Keratinocyte (primary cell): ENCODE results near the gene ADAMTSL3. TPM values are rescaled to one million over a fixed set of nuclear protein-coding genes. Genes with fewer than 3 reads are reported as not detected.

Experiments
- DNase-seq: peaks from one replicate; pipeline ENCODE4 v3.0.0-alpha.2; 2011; ENCODE audit warnings: low read depth, missing footprints, low spot score
- FAIRE-seq: peaks from 2 replicates; lab custom pipeline; 2011; peaks lifted over from hg19 to GRCh38; lab: Jason Lieb, UNC
- H2AFZ ChIP-seq: 2 replicates; pipeline ENCODE4 v1.6.0; 2012; ENCODE audit warnings: low read length, control low read depth, inconsistent platforms; ENCODE audit not compliant: control insufficient read depth
- H3K27ac ChIP-seq: 2 replicates; pipeline ENCODE4 v1.5.1; 2011; ENCODE audit warnings: low read length; ENCODE audit not compliant: control insufficient read depth, insufficient read depth
- H3K27me3 ChIP-seq: 3 replicates; pipeline ENCODE4 v1.6.0; 2011; ENCODE audit warnings: low read length; ENCODE audit not compliant: control insufficient read depth, insufficient read depth; ENCODE audit errors: extremely low read depth
- H3K36me3 ChIP-seq, 2 experiments: 2 replicates in 1 of 2; 3 replicates in 1 of 2; pipeline ENCODE4 v1.5.1; 2011; ENCODE audit warnings: low read length in 2 of 2, mild to moderate bottlenecking in 1 of 2; ENCODE audit not compliant: control insufficient read depth in 2 of 2, insufficient read depth in 2 of 2; ENCODE audit errors: extremely low read depth in 1 of 2
- H3K4me1 ChIP-seq: 3 replicates; pipeline ENCODE4 v1.5.1; 2011; ENCODE audit warnings: low read length; ENCODE audit not compliant: control insufficient read depth, insufficient read depth; ENCODE audit errors: extremely low read depth
- H3K4me2 ChIP-seq: 3 replicates; pipeline ENCODE4 v1.6.0; 2011; ENCODE audit warnings: low read depth, low read length; ENCODE audit not compliant: control insufficient read depth, insufficient read depth; ENCODE audit errors: extremely low read depth
- H3K4me3 ChIP-seq, 3 experiments: fragments of 200-600 bp in 1 of 3; sonication (generic) in 1 of 3; 2 replicates in 2 of 3; 3 replicates in 1 of 3; pipeline ENCODE4 v1.5.1; 2011 to 2016; ENCODE audit warnings: low read length in 3 of 3, mild to moderate bottlenecking in 3 of 3, control low read depth in 2 of 3, inconsistent platforms in 1 of 3, low read depth in 1 of 3, mixed read lengths in 1 of 3, mixed run types in 1 of 3, moderate library complexity in 1 of 3; ENCODE audit not compliant: control insufficient read depth in 2 of 3, insufficient read depth in 2 of 3; ENCODE audit errors: extremely low read depth in 1 of 3
- H3K79me2 ChIP-seq: 2 replicates; pipeline ENCODE4 v1.6.0; 2012; ENCODE audit warnings: low read length; ENCODE audit not compliant: control insufficient read depth, insufficient read depth
- H3K9ac ChIP-seq: 3 replicates; pipeline ENCODE4 v1.6.0; 2011; ENCODE audit warnings: low read length; ENCODE audit not compliant: control insufficient read depth, insufficient read depth; ENCODE audit errors: extremely low read depth
- H3K9me1 ChIP-seq: 3 replicates; pipeline ENCODE4 v1.6.0; 2011; ENCODE audit warnings: low read length; ENCODE audit not compliant: control insufficient read depth, insufficient read depth; ENCODE audit errors: extremely low read depth
- H3K9me3 ChIP-seq: 2 replicates; pipeline ENCODE4 v1.5.1; 2012; ENCODE audit warnings: low read depth, low read length; ENCODE audit not compliant: control insufficient read depth
- H4K20me1 ChIP-seq: 3 replicates; pipeline ENCODE4 v1.6.0; 2011; ENCODE audit warnings: low read length; ENCODE audit not compliant: control insufficient read depth, insufficient read depth; ENCODE audit errors: extremely low read depth
- EZH2 ChIP-seq: IDR thresholded peaks from one replicate; pipeline ENCODE4 v1.6.1; 2012; ENCODE audit warnings: inconsistent platforms, mild to moderate bottlenecking, low read length, moderate library complexity
- dilution Hi-C: fragments of 300-500 bp; cut with MboI; formaldehyde crosslinking; loops from one replicate; pipeline ENCODE4 v1.7.0; 2020; ENCODE audit warnings: low sequenced_read_pairs; ENCODE audit not compliant: extremely low pct_ligation_motif_present
- polyA plus RNA-seq, 5 experiments: library from polyadenylated mRNA; depleted of rRNA in 3 of 5; stranded (reverse) in 3 of 5; stranded (forward) in 1 of 5; unstranded in 1 of 5; fragments of >200 nt; gene quantifications; 1 replicate in 1 of 5; 2 replicates in 3 of 5; 3 replicates in 1 of 5; pipeline versions ENCODE4 v1.2.1 to v1.2.3, GENCODE V29; 2011 to 2012; ENCODE audit warnings: missing spikeins in 2 of 5, low read depth in 1 of 5, low replicate concordance in 1 of 5
- TF ChIP-seq, protein P1 (sequence below), 3 experiments: IDR thresholded peaks in 1 of 3; conservative IDR thresholded peaks in 1 of 3; optimal IDR thresholded peaks in 1 of 3; 2 replicates in 2 of 3; 3 replicates in 1 of 3; pipeline versions ENCODE3 to v1.5.1; 2011; ENCODE audit warnings: low read length in 3 of 3, mild to moderate bottlenecking in 3 of 3, moderate library complexity in 2 of 3, control low read depth in 1 of 3, inconsistent platforms in 1 of 3; ENCODE audit not compliant: insufficient read depth in 2 of 3; ENCODE audit errors: extremely low read depth in 1 of 3

Gene ADAMTSL3
- polyA plus RNA-seq, 1 donor (not counting 4 experiments of a cell fraction or from before 2014, with no cell fraction given), result 0.01 TPM

DNA sequence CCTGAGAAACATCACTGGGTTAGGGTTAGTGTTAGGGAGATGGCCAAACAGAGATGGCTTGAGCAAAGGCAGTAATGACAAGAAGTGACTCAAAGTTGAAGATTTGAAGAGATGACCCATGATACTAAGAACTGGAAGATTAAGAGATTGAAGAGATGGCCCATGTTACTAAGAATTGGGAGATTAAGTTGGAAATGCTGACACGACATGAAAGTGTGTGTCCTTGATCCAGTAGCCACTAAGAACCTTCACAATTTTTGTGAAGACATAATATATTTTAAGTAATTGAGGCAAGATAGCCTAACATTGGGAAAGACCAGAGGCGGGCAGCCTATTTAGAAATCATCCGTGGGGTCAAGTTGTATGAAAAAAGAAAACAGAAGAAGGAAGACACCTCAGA, 239.4 kb downstream of the ADAMTSL3 start:
- H3K4me1 ChIP-seq, result peaks cover 2% of the 10 kb centered on the region
- dilution Hi-C loops, result no loop called here
- H3K27ac ChIP-seq, result no peak overlapping the region
- TF ChIP-seq, protein P1, sequence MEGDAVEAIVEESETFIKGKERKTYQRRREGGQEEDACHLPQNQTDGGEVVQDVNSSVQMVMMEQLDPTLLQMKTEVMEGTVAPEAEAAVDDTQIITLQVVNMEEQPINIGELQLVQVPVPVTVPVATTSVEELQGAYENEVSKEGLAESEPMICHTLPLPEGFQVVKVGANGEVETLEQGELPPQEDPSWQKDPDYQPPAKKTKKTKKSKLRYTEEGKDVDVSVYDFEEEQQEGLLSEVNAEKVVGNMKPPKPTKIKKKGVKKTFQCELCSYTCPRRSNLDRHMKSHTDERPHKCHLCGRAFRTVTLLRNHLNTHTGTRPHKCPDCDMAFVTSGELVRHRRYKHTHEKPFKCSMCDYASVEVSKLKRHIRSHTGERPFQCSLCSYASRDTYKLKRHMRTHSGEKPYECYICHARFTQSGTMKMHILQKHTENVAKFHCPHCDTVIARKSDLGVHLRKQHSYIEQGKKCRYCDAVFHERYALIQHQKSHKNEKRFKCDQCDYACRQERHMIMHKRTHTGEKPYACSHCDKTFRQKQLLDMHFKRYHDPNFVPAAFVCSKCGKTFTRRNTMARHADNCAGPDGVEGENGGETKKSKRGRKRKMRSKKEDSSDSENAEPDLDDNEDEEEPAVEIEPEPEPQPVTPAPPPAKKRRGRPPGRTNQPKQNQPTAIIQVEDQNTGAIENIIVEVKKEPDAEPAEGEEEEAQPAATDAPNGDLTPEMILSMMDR (optimal IDR thresholded peaks at IDR 0.05 in 1 of 3, IDR thresholded peaks at IDR 0.05 in 1 of 3, conservative IDR thresholded peaks at IDR 0.05 in 1 of 3; ENCODE audit: extremely low read depth in 1 of 3, insufficient read depth in 2 of 3, low read length in 3 of 3), result no peak
- TF ChIP-seq EZH2, result no peak
- H3K4me2 ChIP-seq, result no peak overlapping the region
- H3K9me1 ChIP-seq, result no peaks in the 10 kb centered on the region
- DNase-seq (no peak), FAIRE-seq (no peak)
- no peaks in the 10 kb centered on the region for H3K27me3 ChIP-seq
- H2AFZ ChIP-seq, result no peak overlapping the region
- H3K4me3 ChIP-seq, result no peak overlapping the region
- H4K20me1 ChIP-seq, result no peaks in the 10 kb centered on the region
- H3K36me3 ChIP-seq, result no peaks in the 10 kb centered on the region
- H3K79me2 ChIP-seq, result no peaks in the 10 kb centered on the region
- H3K9me3 ChIP-seq, result no peaks in the 10 kb centered on the region
- H3K9ac ChIP-seq, result no peak overlapping the region

DNA sequence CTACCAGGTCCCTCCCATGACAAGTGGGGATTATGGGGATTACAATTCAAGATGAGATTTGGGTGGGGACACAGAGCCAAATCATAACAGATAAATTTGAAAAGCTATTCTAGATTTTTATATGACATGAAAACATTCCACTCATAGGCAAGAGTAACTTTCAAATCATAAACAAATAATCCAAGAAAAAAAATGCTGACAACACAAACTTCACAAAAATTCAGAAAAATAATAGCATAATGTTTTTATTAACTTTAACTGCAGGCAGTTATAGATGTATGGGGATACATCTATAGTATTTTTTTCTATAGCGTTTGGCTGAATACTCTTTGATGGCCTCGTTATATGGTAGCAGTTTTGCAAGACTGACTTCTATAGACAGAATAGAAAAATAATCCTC, 243.1 kb downstream of the ADAMTSL3 start:
- TF ChIP-seq EZH2, result no peak
- TF ChIP-seq, protein P1 (optimal IDR thresholded peaks at IDR 0.05 in 1 of 3, IDR thresholded peaks at IDR 0.05 in 1 of 3, conservative IDR thresholded peaks at IDR 0.05 in 1 of 3; ENCODE audit: extremely low read depth in 1 of 3, insufficient read depth in 2 of 3, low read length in 3 of 3), result no peak
- Histone ChIP-seq H3K9me3 (no peaks in the 10 kb centered on the region), H3K4me2 (no peak overlapping the region), H3K36me3 (no peaks in the 10 kb centered on the region), H3K4me3 (no peak overlapping the region), H4K20me1 (no peaks in the 10 kb centered on the region), H3K9me1 (no peaks in the 10 kb centered on the region), H2AFZ (no peak overlapping the region), H3K79me2 (no peaks in the 10 kb centered on the region), H3K9ac (no peak overlapping the region), H3K4me1 (no peaks in the 10 kb centered on the region), H3K27ac (no peak overlapping the region), H3K27me3 (peaks cover 3% of the 10 kb centered on the region)
- no peak for DNase-seq
- dilution Hi-C loops, result no loop called here
- FAIRE-seq, result no peak
